OCI-M1 (cell line): Measurements from ENCODE around the gene CST9L.

ENCODE experiments used
- DNase-seq: peaks from one replicate; lab custom pipeline; 2025; lab: John Stamatoyannopoulos, UW

CST9L gene

GRCh38 chr20:23568320-23568970 lies at the start of gene CST9L:
Gene CST9L, minus strand, starts transcription at chr20:23568484. Its CDS starts 34 bp downstream, at chr20:23568450.
- DNase-seq, result no peak

- DNase-seq, result no peak
These were observed 45.9 kb upstream of the CST9L start for GRCh38 chr20:23614163-23614562.

GRCh38 chr20:23613676-23614075 lies 45.4 kb upstream of the CST9L start:
- no peak for DNase-seq

- DNase-seq, result no peak
These were observed 44.1 kb upstream of the CST9L start for GRCh38 chr20:23612396-23612795.

- no peak for DNase-seq
These were observed 41.3 kb upstream of the CST9L start for GRCh38 chr20:23609486-23610109.

- no peak for DNase-seq
These were observed 40.1 kb upstream of the CST9L start for GRCh38 chr20:23608251-23608846.

GRCh38 chr20:23607497-23608245 lies 39.4 kb upstream of the CST9L start:
- DNase-seq, result no peak

- DNase-seq, result peak; percentile 79
These were observed 38.4 kb upstream of the CST9L start for GRCh38 chr20:23606652-23607049.

- no peak for DNase-seq
These were observed 37.8 kb upstream of the CST9L start, which contains the start of gene CST9 for GRCh38 chr20:23605867-23606651. Gene CST9, minus strand, starts transcription at chr20:23605917. Its CDS starts 53 bp downstream, at chr20:23605864.

- no peak for DNase-seq
These were observed 36.0 kb upstream of the CST9L start for GRCh38 chr20:23604306-23604705.

- DNase-seq, result no peak
These were observed 35.0 kb upstream of the CST9L start for GRCh38 chr20:23603321-23603720.

GRCh38 chr20:23602699-23603098 lies 34.4 kb upstream of the CST9L start:
- no peak for DNase-seq

- peak; percentile 16 for DNase-seq
These were observed 34.0 kb upstream of the CST9L start for GRCh38 chr20:23602241-23602640.

GRCh38 chr20:23601715-23602114 lies 33.4 kb upstream of the CST9L start:
- DNase-seq, result no peak

GRCh38 chr20:23598481-23598880 lies 30.2 kb upstream of the CST9L start:
- DNase-seq, result no peak

GRCh38 chr20:23596579-23597250 lies 28.4 kb upstream of the CST9L start:
- no peak for DNase-seq

GRCh38 chr20:23595941-23596340 lies 27.7 kb upstream of the CST9L start:
- DNase-seq, result no peak

- no peak for DNase-seq
These were observed 20.4 kb upstream of the CST9L start for GRCh38 chr20:23588434-23589403.

- DNase-seq, result no peak
These were observed 19.3 kb upstream of the CST9L start for GRCh38 chr20:23587631-23588030.
